Right lobe of liver (tissue), 4 donors: ENCODE results near the gene AVPR1A.

Experiments used
- POLR2A ChIP-seq: fragments of 450-650 bp; IDR thresholded peaks from one replicate; pipeline ENCODE4 v1.6.1; 2017; ENCODE audit warnings: antibody characterized with exemption, mild to moderate bottlenecking
- TF ChIP-seq, protein P1 (sequence below), 4 donors: fragments of 200-600 bp in 3 of 4; fragments of 450-650 bp in 1 of 4; IDR thresholded peaks; one replicate each; pipeline versions ENCODE4 v1.5.1 to v1.8.0; 2016 to 2022; ENCODE audit warnings: antibody characterized with exemption in 4 of 4, mild to moderate bottlenecking in 2 of 4
- donor health status: DM: no; HTN: no; CAD: no.
- donor health status: DM: no; HTN: no; CAD: no.
- donor health status: DM: no; HTN: yes; CAD: no.

DNA sequence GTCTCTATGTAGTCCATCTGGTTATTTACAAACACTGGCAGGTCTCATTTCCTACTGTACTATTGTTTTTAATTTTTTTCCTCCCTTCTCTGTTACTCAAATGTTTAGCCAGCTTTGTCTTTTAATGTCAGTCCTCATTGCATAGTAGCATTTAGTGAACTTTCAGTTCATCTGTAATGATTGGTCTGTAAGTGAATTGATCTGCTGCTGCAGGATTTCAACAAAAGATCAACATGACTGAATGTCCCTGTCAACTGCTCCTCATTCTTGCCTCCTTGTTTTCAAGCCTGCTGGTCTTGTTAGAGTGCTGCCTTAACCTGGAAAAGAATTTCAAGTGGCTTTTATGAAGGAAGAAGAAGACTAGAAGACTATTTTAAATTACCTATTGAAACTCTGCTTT, 19.3 kb upstream of the AVPR1A start:
- TF ChIP-seq, protein P1, sequence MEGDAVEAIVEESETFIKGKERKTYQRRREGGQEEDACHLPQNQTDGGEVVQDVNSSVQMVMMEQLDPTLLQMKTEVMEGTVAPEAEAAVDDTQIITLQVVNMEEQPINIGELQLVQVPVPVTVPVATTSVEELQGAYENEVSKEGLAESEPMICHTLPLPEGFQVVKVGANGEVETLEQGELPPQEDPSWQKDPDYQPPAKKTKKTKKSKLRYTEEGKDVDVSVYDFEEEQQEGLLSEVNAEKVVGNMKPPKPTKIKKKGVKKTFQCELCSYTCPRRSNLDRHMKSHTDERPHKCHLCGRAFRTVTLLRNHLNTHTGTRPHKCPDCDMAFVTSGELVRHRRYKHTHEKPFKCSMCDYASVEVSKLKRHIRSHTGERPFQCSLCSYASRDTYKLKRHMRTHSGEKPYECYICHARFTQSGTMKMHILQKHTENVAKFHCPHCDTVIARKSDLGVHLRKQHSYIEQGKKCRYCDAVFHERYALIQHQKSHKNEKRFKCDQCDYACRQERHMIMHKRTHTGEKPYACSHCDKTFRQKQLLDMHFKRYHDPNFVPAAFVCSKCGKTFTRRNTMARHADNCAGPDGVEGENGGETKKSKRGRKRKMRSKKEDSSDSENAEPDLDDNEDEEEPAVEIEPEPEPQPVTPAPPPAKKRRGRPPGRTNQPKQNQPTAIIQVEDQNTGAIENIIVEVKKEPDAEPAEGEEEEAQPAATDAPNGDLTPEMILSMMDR (IDR thresholded peaks at IDR 0.05): no peak
- TF ChIP-seq POLR2A: no peak
